ENCODE data around the gene FOXS1. TPM values are rescaled to one million over a fixed set of nuclear protein-coding genes. Genes with fewer than 3 reads are reported as not detected.
A peak's percentile ranks its signal among the peaks of the same experiment; 100 is the strongest.

FOXS1 gene
- total RNA-seq, 5 donors from 2014 or later (not counting 1 experiment from before 2014, with no cell fraction given): not detected

DNA sequence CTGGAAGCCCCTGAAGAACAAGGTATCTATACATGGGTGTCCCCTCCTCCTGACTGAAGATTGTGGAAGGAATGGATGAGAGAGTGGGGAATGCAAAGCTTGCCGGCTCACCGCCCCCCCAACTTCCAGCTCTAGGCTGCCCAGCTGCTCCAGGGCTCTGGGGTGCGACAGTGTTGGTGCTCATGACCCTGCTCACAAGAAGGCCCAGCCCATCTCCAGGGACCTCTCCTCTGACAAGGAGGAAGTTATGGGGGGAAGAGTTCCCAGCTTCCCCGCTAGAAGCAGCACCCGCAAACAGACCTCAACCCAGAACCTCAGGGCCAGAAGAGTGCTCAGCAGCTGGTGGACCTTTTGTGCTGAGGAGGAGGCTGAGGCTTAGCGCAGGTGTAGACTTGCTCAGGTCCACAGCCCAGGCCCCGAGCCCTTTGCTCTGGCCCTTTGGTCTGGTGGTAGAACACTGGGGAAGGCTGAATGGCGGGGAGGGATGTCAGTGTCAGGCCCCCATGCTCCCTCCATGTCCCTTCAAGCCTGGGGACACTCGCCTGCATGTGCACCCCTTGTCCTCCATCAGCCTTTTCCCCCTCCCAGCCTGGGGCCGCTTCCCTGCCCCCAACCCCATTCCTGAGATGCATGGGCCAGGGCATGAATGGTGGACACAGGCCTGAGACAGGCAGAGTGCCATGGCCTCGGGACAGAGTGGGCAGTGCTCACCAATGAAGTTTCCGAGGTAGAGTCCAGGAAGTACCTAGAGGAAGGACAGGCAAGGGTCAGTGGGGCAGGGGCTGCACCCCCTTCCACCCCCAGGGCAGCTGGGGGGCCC lies 23.7 kb upstream of the FOXS1 start:
- H3K27me3 Mint-ChIP-seq: peaks cover 31 to 43% of the 10 kb centered on the region in 2 donors
- Histone ChIP-seq H3K27me3 (replicated peaks in 1 of 2; ENCODE audit: control insufficient read depth in 2 of 2, extremely low read depth in 1 of 2, insufficient read depth in 2 of 2, low read length in 1 of 2) (peaks cover 0 to 44% of the 10 kb centered on the region in 2 experiments), H3K4me3 (ENCODE audit: control insufficient read depth in 1 of 2, extremely low read depth in 1 of 2, low read length in 1 of 2) (no peak overlapping the region), H3K36me3 (ENCODE audit: control insufficient read depth in 2 of 2, extremely low read depth in 1 of 2, insufficient read depth in 1 of 2, low read length in 1 of 2) (no peaks in the 10 kb centered on the region), H3K9me3 (no peaks in the 10 kb centered on the region), H3K27ac (ENCODE audit: low read length) (no peak overlapping the region), H3K4me1 (ENCODE audit: control insufficient read depth in 1 of 2, extremely low read depth in 1 of 2, insufficient read depth in 2 of 2, low read length in 2 of 2) (peaks cover 0 to 15% of the 10 kb centered on the region in 2 experiments)
- no peaks in the 10 kb centered on the region for H3K36me3 Mint-ChIP-seq
- H3K9me3 Mint-ChIP-seq: no peaks in the 10 kb centered on the region
- ATAC-seq (replicated peaks in 1 of 4) (no peak), DNase-seq (no peak)
- POLR2A ChIA-PET: no interaction called here
- peak overlapping the region; percentile 81 to 92 (median 83) for H3K4me3 Mint-ChIP-seq
- peaks cover 8 to 19% (median 14%) of the 10 kb centered on the region in 3 donors for H3K4me1 Mint-ChIP-seq
- CTCF ChIA-PET: no interaction called here
- H3K27ac Mint-ChIP-seq: no peak overlapping the region
- WGBS (ENCODE audit: insufficient coverage): 82% methylated on average over 6 of the region's 12 CpGs

DNA sequence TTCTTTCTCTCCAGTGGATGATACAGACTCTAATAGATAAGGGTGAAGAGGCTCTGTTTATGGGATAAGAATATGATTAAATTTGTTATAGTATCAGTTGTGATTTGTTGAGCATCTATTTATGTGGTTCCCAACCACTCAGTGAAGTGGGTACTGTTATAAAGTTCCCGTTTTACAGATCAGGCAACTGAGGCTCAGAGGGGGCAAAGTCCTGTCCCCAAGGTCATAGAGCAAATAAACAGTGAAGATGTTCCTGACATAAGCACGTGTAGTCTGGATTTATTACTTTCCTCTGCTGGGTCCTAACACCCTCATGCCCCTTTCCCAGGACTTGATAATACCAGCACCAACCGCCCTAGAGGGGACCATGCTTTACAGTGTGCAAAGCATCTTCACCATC lies 20.8 kb upstream of the FOXS1 start:
- Mint-ChIP-seq H3K36me3 (no peaks in the 10 kb centered on the region), H3K4me1 (peaks cover 11 to 24% (median 19%) of the 10 kb centered on the region in 3 donors), H3K27me3 (peaks cover 20 to 31% of the 10 kb centered on the region in 2 donors), H3K27ac (no peak overlapping the region), H3K9me3 (no peaks in the 10 kb centered on the region), H3K4me3 (no peak overlapping the region)
- Histone ChIP-seq H3K9me3 (no peaks in the 10 kb centered on the region), H3K27me3 (replicated peaks in 1 of 2; ENCODE audit: control insufficient read depth in 2 of 2, extremely low read depth in 1 of 2, insufficient read depth in 2 of 2, low read length in 1 of 2) (peaks cover 0 to 35% of the 10 kb centered on the region in 2 experiments), H3K27ac (ENCODE audit: low read length) (no peak overlapping the region), H3K4me1 (ENCODE audit: control insufficient read depth in 1 of 2, extremely low read depth in 1 of 2, insufficient read depth in 2 of 2, low read length in 2 of 2) (peaks cover 0 to 18% of the 10 kb centered on the region in 2 experiments), H3K4me3 (ENCODE audit: control insufficient read depth in 1 of 2, extremely low read depth in 1 of 2, low read length in 1 of 2) (no peak overlapping the region), H3K36me3 (ENCODE audit: control insufficient read depth in 2 of 2, extremely low read depth in 1 of 2, insufficient read depth in 1 of 2, low read length in 1 of 2) (no peaks in the 10 kb centered on the region)
- DNase-seq (no peak), ATAC-seq (replicated peaks in 1 of 4) (no peak)
- ChIA-PET POLR2A (no interaction called here), CTCF (no interaction called here)
- WGBS (ENCODE audit: insufficient coverage): 73% methylated on average over 2 of the region's 3 CpGs

DNA sequence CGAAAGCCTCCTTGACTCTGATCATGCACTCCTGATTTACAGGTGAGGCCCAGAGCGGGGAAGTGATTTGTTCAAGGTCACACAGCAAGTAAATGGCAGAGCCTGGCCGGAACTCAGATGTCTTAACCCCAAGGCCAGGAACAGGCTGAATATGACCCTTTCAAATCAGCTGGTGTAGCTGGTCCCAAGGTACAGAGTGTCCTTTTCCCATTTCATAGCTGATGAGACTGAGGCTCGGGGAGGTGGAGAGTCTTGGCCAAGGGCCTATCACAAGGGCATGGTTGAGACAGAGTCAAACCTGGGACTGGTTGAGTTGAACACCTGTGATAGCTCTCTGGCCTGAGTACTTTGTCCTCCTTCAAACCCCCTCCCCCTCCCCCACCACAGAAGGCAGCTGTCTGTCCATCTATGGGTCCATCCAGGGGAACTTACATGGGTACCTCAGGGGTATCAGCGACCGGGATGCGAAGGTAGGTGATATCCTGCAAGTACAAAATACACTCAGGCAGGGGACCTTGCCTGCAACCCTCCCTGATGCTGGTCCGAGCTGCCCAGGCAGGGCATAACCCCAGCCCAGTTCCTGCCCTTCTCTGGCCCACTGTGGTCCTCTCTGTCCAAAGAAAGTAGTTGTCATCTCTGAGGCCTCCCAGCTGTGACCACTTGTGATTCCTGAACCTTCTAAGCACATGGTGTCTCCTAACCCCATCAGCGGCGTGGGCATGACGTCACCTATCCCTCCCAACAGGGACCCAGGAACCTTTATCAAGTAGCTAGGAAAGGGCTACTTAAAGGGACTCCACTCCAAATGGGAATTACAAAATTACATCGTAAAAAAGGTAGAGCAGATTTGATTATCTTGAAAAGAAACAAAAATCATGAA lies 19.4 kb upstream of the FOXS1 start:
- Mint-ChIP-seq H3K36me3 (no peaks in the 10 kb centered on the region), H3K4me3 (no peak overlapping the region), H3K4me1 (peaks cover 12 to 24% (median 16%) of the 10 kb centered on the region in 3 donors), H3K27me3 (peaks cover 11 to 31% of the 10 kb centered on the region in 2 donors), H3K27ac (no peak overlapping the region), H3K9me3 (no peaks in the 10 kb centered on the region)
- 89% methylated on average over 9 of the region's 12 CpGs for WGBS (ENCODE audit: insufficient coverage)
- H3K27me3 ChIP-seq (replicated peaks in 1 of 2; ENCODE audit: control insufficient read depth in 2 of 2, extremely low read depth in 1 of 2, insufficient read depth in 2 of 2, low read length in 1 of 2): peaks cover 0 to 37% of the 10 kb centered on the region in 2 experiments
- H3K4me3 ChIP-seq (ENCODE audit: control insufficient read depth in 1 of 2, extremely low read depth in 1 of 2, low read length in 1 of 2): no peak overlapping the region
- no peaks in the 10 kb centered on the region for H3K9me3 ChIP-seq
- no peak overlapping the region for H3K27ac ChIP-seq (ENCODE audit: low read length)
- DNase-seq (no peak), ATAC-seq (replicated peaks in 1 of 4) (no peak)
- no peaks in the 10 kb centered on the region for H3K36me3 ChIP-seq (ENCODE audit: control insufficient read depth in 2 of 2, extremely low read depth in 1 of 2, insufficient read depth in 1 of 2, low read length in 1 of 2)
- peaks cover 3 to 18% of the 10 kb centered on the region in 2 experiments for H3K4me1 ChIP-seq (ENCODE audit: control insufficient read depth in 1 of 2, extremely low read depth in 1 of 2, insufficient read depth in 2 of 2, low read length in 2 of 2)
- CTCF ChIA-PET: interaction anchor here in 1 of 2 donors (1.6 kb wide), 1 partner anchor 12 kb away, joined by 6 read pairs; no protein-coding TSS in a partner anchor
- POLR2A ChIA-PET: no interaction called here

DNA sequence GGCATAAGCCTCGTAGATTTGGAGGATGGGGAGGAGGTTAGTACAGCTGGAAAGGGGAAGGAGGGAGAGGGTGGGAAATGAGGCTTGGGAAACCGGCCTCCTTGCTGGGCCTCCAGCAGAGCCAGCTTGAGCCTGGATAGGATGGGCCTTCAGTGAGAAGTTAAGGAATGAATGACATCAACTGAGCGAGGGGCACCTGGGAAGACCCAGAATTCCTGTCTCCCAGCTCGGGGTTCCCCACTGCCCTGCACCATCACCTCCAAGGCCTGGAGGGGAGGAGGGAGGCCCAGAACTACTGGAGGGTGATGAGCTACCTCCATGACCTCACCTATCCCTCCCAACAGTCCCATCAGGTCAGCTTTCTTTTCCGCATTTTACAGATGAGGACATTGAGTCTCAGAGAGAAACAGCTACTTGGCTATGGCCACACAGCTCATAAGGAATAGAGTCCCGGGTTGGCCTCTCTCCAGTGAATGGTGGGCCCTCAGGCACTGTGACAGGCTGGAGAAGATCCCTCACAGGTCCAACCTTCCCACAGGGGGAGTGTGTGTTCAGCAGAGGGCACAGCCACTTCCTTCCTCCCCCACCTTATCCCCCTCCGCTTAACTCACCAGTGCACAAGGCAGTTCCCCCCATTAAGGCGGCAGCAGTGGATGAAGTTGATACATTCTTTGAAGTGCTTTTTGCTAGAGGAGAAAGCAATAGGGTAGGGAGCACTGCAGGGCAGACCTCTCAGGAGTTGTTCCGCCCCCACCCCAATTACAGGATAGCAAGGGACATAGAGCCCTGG lies 18.1 kb upstream of the FOXS1 start:
- Histone ChIP-seq H3K4me1 (ENCODE audit: control insufficient read depth in 1 of 2, extremely low read depth in 1 of 2, insufficient read depth in 2 of 2, low read length in 2 of 2) (peaks cover 3 to 14% of the 10 kb centered on the region in 2 experiments), H3K9me3 (no peaks in the 10 kb centered on the region), H3K27me3 (replicated peaks in 1 of 2; ENCODE audit: control insufficient read depth in 2 of 2, extremely low read depth in 1 of 2, insufficient read depth in 2 of 2, low read length in 1 of 2) (peaks cover 0 to 37% of the 10 kb centered on the region in 2 experiments), H3K36me3 (ENCODE audit: control insufficient read depth in 2 of 2, extremely low read depth in 1 of 2, insufficient read depth in 1 of 2, low read length in 1 of 2) (no peaks in the 10 kb centered on the region), H3K27ac (ENCODE audit: low read length) (no peak overlapping the region), H3K4me3 (ENCODE audit: control insufficient read depth in 1 of 2, extremely low read depth in 1 of 2, low read length in 1 of 2) (no peak overlapping the region)
- no peaks in the 10 kb centered on the region for H3K9me3 Mint-ChIP-seq
- peaks cover 11 to 15% (median 12%) of the 10 kb centered on the region in 3 donors for H3K4me1 Mint-ChIP-seq
- H3K27ac Mint-ChIP-seq: no peak overlapping the region
- H3K27me3 Mint-ChIP-seq: peaks cover under 1 to 30% of the 10 kb centered on the region in 2 donors
- DNase-seq: peak in 1 of 35 experiments; percentile 12
- ChIA-PET POLR2A (no interaction called here), CTCF (interaction anchor here in 1 of 2 donors (1.6 kb wide), 1 partner anchor 11 kb away, joined by 6 read pairs; no protein-coding TSS in a partner anchor)
- no peaks in the 10 kb centered on the region for H3K36me3 Mint-ChIP-seq
- ATAC-seq (replicated peaks in 1 of 4): no peak
- 89% methylated on average over 2 of the region's 9 CpGs for WGBS (ENCODE audit: insufficient coverage)
- H3K4me3 Mint-ChIP-seq: no peak overlapping the region

DNA sequence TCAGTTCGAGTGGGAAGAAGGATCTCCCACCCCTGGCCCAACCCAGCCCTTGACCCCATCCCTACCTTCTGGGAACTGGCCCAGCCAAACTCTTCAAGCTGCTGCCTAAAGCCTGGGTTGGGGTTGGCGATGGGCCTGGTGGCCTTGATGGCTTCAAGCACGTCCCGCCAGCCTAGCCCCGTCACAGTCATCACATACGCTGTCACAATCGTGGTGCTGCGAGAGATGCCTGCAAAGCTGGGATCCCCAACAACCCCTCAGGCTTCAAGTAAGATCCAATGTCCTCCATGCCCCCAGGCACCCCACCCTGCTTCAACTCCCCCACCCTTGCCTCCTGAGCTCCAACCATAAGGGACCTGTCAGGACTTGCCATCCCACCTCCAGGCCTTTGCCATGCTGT lies 17.1 kb upstream of the FOXS1 start:
- no peaks in the 10 kb centered on the region for H3K36me3 Mint-ChIP-seq
- H3K27ac Mint-ChIP-seq: no peak overlapping the region
- WGBS (ENCODE audit: insufficient coverage): 98% methylated on average over 7 of the region's 8 CpGs

More for the DNA sequence above, 17.1 kb upstream of the FOXS1 start:
- Histone ChIP-seq H3K36me3 (ENCODE audit: control insufficient read depth in 2 of 2, extremely low read depth in 1 of 2, insufficient read depth in 1 of 2, low read length in 1 of 2) (no peaks in the 10 kb centered on the region), H3K9me3 (no peaks in the 10 kb centered on the region), H3K4me1 (ENCODE audit: control insufficient read depth in 1 of 2, extremely low read depth in 1 of 2, insufficient read depth in 2 of 2, low read length in 2 of 2) (peaks cover 3 to 19% of the 10 kb centered on the region in 2 experiments), H3K27me3 (replicated peaks in 1 of 2; ENCODE audit: control insufficient read depth in 2 of 2, extremely low read depth in 1 of 2, insufficient read depth in 2 of 2, low read length in 1 of 2) (peaks cover 0 to 41% of the 10 kb centered on the region in 2 experiments), H3K27ac (ENCODE audit: low read length) (no peak overlapping the region), H3K4me3 (ENCODE audit: control insufficient read depth in 1 of 2, extremely low read depth in 1 of 2, low read length in 1 of 2) (no peak overlapping the region)
- H3K4me3 Mint-ChIP-seq: peak overlapping the region in 2 of 3 donors; percentile 21 to 84
- ATAC-seq (replicated peaks in 1 of 4) (no peak), DNase-seq (no peak)
- peaks cover 11 to 15% (median 12%) of the 10 kb centered on the region in 3 donors for H3K4me1 Mint-ChIP-seq
- CTCF ChIA-PET: no interaction called here
- H3K27me3 Mint-ChIP-seq: peaks cover 3 to 30% of the 10 kb centered on the region in 2 donors
- H3K9me3 Mint-ChIP-seq: no peaks in the 10 kb centered on the region
- POLR2A ChIA-PET: no interaction called here
